ENCODE data around the gene PSMC3.

- TF ChIP-seq, protein P1, sequence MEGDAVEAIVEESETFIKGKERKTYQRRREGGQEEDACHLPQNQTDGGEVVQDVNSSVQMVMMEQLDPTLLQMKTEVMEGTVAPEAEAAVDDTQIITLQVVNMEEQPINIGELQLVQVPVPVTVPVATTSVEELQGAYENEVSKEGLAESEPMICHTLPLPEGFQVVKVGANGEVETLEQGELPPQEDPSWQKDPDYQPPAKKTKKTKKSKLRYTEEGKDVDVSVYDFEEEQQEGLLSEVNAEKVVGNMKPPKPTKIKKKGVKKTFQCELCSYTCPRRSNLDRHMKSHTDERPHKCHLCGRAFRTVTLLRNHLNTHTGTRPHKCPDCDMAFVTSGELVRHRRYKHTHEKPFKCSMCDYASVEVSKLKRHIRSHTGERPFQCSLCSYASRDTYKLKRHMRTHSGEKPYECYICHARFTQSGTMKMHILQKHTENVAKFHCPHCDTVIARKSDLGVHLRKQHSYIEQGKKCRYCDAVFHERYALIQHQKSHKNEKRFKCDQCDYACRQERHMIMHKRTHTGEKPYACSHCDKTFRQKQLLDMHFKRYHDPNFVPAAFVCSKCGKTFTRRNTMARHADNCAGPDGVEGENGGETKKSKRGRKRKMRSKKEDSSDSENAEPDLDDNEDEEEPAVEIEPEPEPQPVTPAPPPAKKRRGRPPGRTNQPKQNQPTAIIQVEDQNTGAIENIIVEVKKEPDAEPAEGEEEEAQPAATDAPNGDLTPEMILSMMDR (conservative IDR thresholded peaks at IDR 0.05; ENCODE audit: low read depth, low read length): no peak
- no peak for TF ChIP-seq EZH2 (IDR thresholded peaks at IDR 0.05; ENCODE audit: borderline replicate concordance, low read depth, low read length, poor library complexity, severe bottlenecking)
Observed at GRCh38 chr11:47451990-47452389, 25.8 kb upstream of the PSMC3 start.

Measured in A673 (cell line).